ENCODE results near the gene OR51Q1.

Gene OR51Q1

GRCh38 chr11:5460983-5461621, 39.2 kb downstream of the OR51Q1 start:
- TF ChIP-seq CTCF (IDR thresholded peaks at IDR 0.05; ENCODE audit: low read depth, low read length, missing control alignments): no peak
- no peak overlapping the region for H3K4me3 ChIP-seq (replicated peaks; ENCODE audit: low read depth, low read length)
- no peak for DNase-seq (ENCODE audit: extremely low read depth, low read depth)

GRCh38 chr11:5467527-5467926, 45.6 kb downstream of the OR51Q1 start:
- no peak overlapping the region for H3K4me3 ChIP-seq (replicated peaks; ENCODE audit: low read depth, low read length)
- DNase-seq (ENCODE audit: extremely low read depth, low read depth): no peak
- no peak for TF ChIP-seq CTCF (IDR thresholded peaks at IDR 0.05; ENCODE audit: low read depth, low read length, missing control alignments)

Measured in HFF-Myc (cell line).